Activated CD8-positive, alpha-beta T cell treated with anti-CD3 and anti-CD28 coated beads for 36 hours (primary cell): Measurements from ENCODE around the gene GRAP2. TPM values are rescaled to one million over a fixed set of nuclear protein-coding genes. Genes with fewer than 3 reads are reported as not detected.
A peak's percentile ranks its signal among the peaks of the same experiment; 100 is the strongest.

Experiments used
- ATAC-seq: fragments of 200-7000 bp; cut with Tn5 transposase; one replicate; pipeline ENCODE4 v1.10.0; 2021; ENCODE audit warnings: mild to moderate bottlenecking, moderate library complexity
- CTCF ChIA-PET: fragments of 350-600 bp; sonication (Branson Sonifier 250); formaldehyde crosslinking; loops from one replicate; lab custom pipeline; 2021; ENCODE audit warnings: antibody characterized with exemption; lab: Charles Lee
- POLR2A ChIA-PET: fragments of 350-600 bp; sonication (Branson Sonifier 250); formaldehyde crosslinking; loops from one replicate; lab custom pipeline; 2021; ENCODE audit warnings: antibody characterized with exemption; lab: Charles Lee
- DNase-seq: peaks from one replicate; pipeline ENCODE4 v3.0.0-alpha.2; 2020
- H3K27ac Mint-ChIP-seq: one replicate; pipeline ENCODE4 v1.8.0; 2021; ENCODE audit warnings: mild to moderate bottlenecking, mixed read lengths
- H3K27me3 Mint-ChIP-seq: one replicate; pipeline ENCODE4 v1.8.0; 2021; ENCODE audit warnings: mixed read lengths
- H3K36me3 Mint-ChIP-seq: one replicate; pipeline ENCODE4 v1.8.0; 2021; ENCODE audit warnings: low read depth, mixed read lengths
- H3K4me1 Mint-ChIP-seq: one replicate; pipeline ENCODE4 v1.8.0; 2021; ENCODE audit warnings: low read depth, mixed read lengths
- H3K4me3 Mint-ChIP-seq: one replicate; pipeline ENCODE4 v1.8.0; 2021; ENCODE audit warnings: mild to moderate bottlenecking, moderate library complexity, mixed read lengths
- H3K9me3 Mint-ChIP-seq: one replicate; pipeline ENCODE4 v1.8.0; 2021; ENCODE audit warnings: mixed read lengths
- CTCF ChIP-seq: fragments of 200-600 bp; IDR thresholded peaks from one replicate; pipeline ENCODE4 v1.8.0; 2022; ENCODE audit warnings: antibody characterized with exemption, mild to moderate bottlenecking
- intact Hi-C: fragments of 100-400 bp; cut with micrococcal nuclease; formaldehyde crosslinking; loops from one replicate; pipeline ENCODE4 v1.10.0; 2022
- total RNA-seq, 2 experiments: library from RNA; stranded (reverse); gene quantifications; one replicate each; pipeline ENCODE4 v1.2.3, GENCODE V29; 2021

The GRAP2 gene
- total RNA-seq, 2 experiments from 2014 or later, result 83.2 to 86.8 TPM

- DNase-seq, result no peak
- ATAC-seq, result no peak
- no peaks in the 10 kb centered on the region for H3K9me3 Mint-ChIP-seq
- ChIA-PET CTCF (interaction anchor here (0.9 to 2.3 kb wide), 4 partner anchors 11 to 486 kb away, joined by 3 to 8 read pairs (median 4); no protein-coding TSS in a partner anchor), POLR2A (no interaction called here)
- no peak overlapping the region for H3K27ac Mint-ChIP-seq
- intact Hi-C loops, result no loop called here
- H3K4me1 Mint-ChIP-seq, result peaks cover 5% of the 10 kb centered on the region
- H3K27me3 Mint-ChIP-seq, result no peaks in the 10 kb centered on the region
- no peak overlapping the region for H3K4me3 Mint-ChIP-seq
- no peak for TF ChIP-seq CTCF
- H3K36me3 Mint-ChIP-seq, result no peaks in the 10 kb centered on the region
Observed at GRCh38 chr22:40020956-40021355, 120.1 kb downstream of the GRAP2 start.

DNA sequence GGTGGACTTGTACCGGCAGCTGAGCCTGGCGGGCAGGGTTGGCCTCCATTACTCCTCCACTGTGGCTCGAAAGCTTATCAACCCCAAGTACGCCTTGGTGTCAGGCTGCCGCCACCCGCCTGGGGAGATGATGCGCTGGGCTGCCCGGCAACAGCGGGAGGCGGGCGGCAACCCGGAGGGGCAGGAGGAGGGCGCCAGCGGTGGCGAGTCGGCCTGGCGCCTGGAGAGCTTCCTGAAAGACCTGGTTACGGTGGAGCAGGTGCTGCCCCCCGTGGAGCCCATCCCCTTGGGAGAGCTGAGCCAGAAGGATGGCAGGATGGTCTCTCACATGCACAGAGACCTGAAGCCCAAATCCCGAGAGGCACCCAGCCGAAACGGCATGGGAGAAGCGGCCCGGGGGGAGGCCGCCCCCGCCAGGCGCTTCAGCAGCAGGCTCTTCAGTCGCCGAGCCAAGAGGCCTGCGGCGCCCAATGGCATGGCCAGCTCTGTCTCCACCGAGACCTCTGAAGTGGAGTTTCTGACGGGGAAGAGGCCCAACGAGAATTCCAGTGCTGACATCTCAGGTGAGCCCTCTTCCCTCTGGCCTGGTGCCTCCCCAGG is 120.6 kb downstream of the GRAP2 start:
- ATAC-seq (no peak), DNase-seq (no peak)
- Mint-ChIP-seq H3K36me3 (no peaks in the 10 kb centered on the region), H3K4me1 (peaks cover 5% of the 10 kb centered on the region), H3K27ac (no peak overlapping the region), H3K27me3 (no peaks in the 10 kb centered on the region), H3K4me3 (no peak overlapping the region), H3K9me3 (no peaks in the 10 kb centered on the region)
- POLR2A ChIA-PET, result interaction anchor here (1.0 to 1.5 kb wide), 2 partner anchors 23 to 30 kb away, joined by 3 read pairs; no protein-coding TSS in a partner anchor
- no peak for TF ChIP-seq CTCF
- intact Hi-C loops, result no loop called here
- CTCF ChIA-PET, result interaction anchor here (0.9 to 4.9 kb wide), 5 partner anchors 11 to 487 kb away, joined by 4 to 37 read pairs (median 4); no protein-coding TSS in a partner anchor

GRCh38 chr22:40022536-40023240 is 121.8 kb downstream of the GRAP2 start:
- intact Hi-C loops, result no loop called here
- DNase-seq (peak; percentile 25), ATAC-seq (peak; percentile 52)
- Mint-ChIP-seq H3K27ac (no peak overlapping the region), H3K4me1 (peaks cover 5% of the 10 kb centered on the region), H3K36me3 (no peaks in the 10 kb centered on the region), H3K4me3 (no peak overlapping the region), H3K27me3 (no peaks in the 10 kb centered on the region), H3K9me3 (no peaks in the 10 kb centered on the region)
- ChIA-PET CTCF (interaction anchor here (1.5 to 4.9 kb wide), 5 partner anchors 12 to 486 kb away, joined by 4 to 94 read pairs (median 26); no protein-coding TSS in a partner anchor), POLR2A (interaction anchor here (1.0 to 1.6 kb wide), 3 partner anchors 11 to 31 kb away, joined by 3 to 4 read pairs (median 3); no protein-coding TSS in a partner anchor)
- TF ChIP-seq CTCF, result no peak

Other genes starting within 250 kb of the GRAP2 start
- under 1 TPM; 0.34 TPM for gene ENTHD1, start 7.3 kb upstream of the GRAP2 start, total RNA-seq
- gene TMA7B, start 59.3 kb downstream of the GRAP2 start, total RNA-seq, result 1 to 10 TPM; 2.2 to 2.3 TPM
- 1 to 10 TPM; 1.5 to 2.0 TPM for gene FAM83F, start 93.9 kb downstream of the GRAP2 start, total RNA-seq